GM19328 (cell line): Measurements from ENCODE around the gene FBXO44.

Source experiments
- ATAC-seq: cut with Tn5 transposase; IDR thresholded peaks from one replicate; pipeline ENCODE4 v1.9.1; 2021; ENCODE audit warnings: mild to moderate bottlenecking, moderate library complexity; ENCODE audit not compliant: unreplicated experiment

FBXO44 gene

DNA sequence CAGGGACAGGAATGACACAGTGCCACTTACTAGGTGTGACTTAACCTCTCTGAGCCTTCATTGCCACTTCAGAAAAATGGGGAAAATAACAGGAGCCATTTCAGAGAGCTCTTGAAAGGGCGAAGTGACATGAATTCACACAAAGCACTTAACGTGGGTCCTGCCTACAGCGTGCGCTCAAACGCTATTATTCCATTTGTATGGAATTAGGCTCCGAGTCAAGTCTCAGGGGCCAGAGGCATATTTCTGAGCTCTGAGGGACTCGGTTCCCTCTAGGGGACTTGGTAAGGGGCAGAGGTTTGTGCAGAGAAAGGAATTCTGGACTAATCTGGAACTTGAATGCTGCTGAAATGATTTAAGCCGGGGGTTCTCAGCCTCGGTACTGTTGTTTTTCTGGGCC lies 50.9 kb downstream of the FBXO44 start:
- ATAC-seq = no peak

DNA sequence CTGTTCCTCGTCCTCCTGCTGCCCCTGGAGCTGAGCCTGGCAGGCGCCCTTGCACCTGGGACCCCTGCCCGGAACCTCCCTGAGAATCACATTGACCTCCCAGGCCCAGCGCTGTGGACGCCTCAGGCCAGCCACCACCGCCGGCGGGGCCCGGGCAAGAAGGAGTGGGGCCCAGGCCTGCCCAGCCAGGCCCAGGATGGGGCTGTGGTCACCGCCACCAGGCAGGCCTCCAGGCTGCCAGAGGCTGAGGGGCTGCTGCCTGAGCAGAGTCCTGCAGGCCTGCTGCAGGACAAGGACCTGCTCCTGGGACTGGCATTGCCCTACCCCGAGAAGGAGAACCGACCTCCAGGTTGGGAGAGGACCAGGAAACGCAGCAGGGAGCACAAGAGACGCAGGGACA lies 51.6 kb downstream of the FBXO44 start:
- ATAC-seq = no peak

DNA sequence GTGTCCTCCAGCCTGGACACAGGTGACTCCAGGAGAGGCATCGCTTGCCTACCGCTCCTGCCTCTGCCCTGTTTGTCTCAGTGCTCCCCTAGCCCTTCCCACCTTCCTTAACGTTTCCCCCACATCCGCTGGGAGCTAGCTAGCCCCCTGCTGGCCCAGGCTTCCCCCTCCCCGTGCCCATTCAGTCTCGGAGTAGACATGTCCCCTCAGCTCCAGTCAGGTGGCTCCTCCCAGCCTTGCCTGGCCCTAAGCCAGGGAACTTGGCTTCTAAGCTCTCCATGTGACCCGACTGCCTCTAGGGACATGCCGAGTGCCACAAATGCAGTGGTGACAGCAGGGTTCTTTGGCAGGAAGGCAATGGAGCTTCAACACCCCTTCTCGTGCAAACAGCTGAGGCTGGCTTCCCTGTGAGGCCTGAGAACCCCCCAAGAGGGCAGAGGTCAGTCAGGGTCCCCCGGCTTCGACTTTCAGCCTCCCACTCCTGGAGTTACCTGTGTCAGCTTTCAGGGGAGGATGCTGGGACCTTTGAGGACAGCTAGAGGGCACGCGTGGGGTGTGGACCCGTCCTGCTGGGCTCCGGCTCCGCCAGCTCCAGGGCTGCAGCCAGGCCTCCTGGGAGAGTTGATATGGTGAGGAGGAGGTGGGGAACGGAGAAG lies 53.1 kb downstream of the FBXO44 start:
- no peak for ATAC-seq

DNA sequence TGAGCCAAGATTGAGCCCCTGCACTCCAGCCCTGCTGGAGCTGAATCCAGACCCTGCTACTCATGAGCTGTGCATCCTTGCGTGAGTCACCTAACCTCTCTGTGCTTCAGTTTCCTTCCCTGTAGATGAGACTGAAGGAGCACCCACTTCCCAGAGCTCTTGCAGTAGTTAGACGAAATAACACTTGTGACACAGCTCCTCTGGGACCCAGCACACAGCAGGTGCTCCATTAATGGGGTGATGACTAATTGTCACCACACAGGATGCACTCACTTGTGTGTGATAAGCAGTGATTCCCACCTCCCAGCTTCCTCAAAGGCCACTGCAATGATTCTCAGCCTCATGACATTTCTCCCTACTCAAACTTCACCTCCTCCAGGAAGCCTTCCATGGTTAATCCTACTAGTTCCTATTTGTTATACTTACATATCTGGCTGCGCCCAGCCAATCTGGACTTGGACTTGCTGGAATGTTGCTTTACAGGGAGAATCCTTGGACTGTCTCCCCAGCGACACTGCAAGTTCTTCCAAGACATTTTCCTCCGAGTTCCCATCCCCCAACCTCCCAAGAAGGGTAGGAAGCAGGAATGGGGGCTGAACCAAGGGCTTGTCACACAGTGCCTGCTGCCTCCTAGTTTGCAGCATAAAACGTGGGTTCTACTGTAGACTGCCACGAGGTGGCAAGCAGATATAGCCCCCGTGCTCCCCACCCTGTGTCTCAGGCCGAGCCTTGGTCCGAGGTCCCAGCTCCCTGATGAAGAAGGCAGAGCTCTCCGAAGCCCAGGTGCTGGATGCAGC lies 54.1 kb downstream of the FBXO44 start:
- ATAC-seq = no peak

DNA sequence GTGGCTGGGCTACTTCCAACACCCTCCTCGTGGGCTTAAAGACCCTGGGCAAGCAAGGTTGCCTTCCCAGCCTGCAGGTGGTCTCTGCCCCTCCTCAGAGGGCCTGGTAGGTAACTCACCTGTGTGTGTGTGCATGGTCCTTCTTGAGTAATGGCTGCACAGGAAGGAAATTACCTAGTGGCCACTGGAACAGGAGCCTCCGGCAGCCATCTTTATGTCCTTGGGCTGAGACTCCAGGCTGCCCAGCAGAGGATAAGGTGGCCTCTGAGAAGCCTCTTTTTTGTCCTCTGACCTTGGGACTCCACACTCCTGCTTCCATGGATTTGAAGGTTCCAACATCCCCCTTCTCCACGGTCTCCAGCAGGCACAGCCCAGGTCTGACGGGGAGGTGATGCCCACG lies 56.8 kb downstream of the FBXO44 start:
- ATAC-seq = no peak

DNA sequence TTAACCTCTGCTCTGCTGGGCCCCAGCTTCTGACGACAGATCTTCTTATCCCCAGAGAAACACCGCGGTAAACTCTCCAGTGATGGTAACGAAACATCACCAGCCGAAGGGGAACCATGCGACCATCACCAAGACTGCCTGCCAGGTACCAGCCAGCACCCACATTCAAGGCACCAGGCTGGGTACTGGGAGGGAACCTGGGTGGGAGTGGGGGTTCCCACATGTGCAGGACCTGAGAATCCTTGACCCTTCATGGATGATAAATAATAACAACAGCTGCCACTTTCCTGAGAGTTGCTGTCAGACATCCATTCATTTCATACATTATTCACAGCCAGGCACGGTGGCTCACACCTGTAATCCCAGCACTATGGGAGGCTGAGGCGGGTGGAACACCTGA lies 57.6 kb downstream of the FBXO44 start:
- ATAC-seq = no peak
